Fibroblast of lung (primary cell): ENCODE results near the gene ZNF544. TPM values are rescaled to one million over a fixed set of nuclear protein-coding genes. Genes with fewer than 3 reads are reported as not detected.

Source experiments
- DNase-seq, 2 donors: peaks; one replicate each; pipeline versions ENCODE4 v3.0.0 to v3.0.0-alpha.2; 2010; ENCODE audit warnings: low read depth in 2 of 2
- H2AFZ ChIP-seq: 2 replicates; pipeline ENCODE4 v1.5.1; 2012; ENCODE audit warnings: low read length, control low read depth, inconsistent platforms
- H3K27ac ChIP-seq: 2 replicates; pipeline ENCODE4 v1.5.1; 2011; ENCODE audit warnings: low read length, control low read depth; ENCODE audit not compliant: insufficient read depth
- H3K27me3 ChIP-seq: 2 replicates; pipeline ENCODE4 v1.5.1; 2011; ENCODE audit warnings: mild to moderate bottlenecking, low read length; ENCODE audit not compliant: control insufficient read depth, insufficient read depth
- H3K36me3 ChIP-seq: 2 replicates; pipeline ENCODE4 v1.5.1; 2011; ENCODE audit warnings: low read length; ENCODE audit not compliant: control insufficient read depth, insufficient read depth
- H3K4me1 ChIP-seq: 2 replicates; pipeline ENCODE4 v1.5.1; 2011; ENCODE audit warnings: low read length; ENCODE audit not compliant: control insufficient read depth, insufficient read depth; ENCODE audit errors: extremely low read depth
- H3K4me2 ChIP-seq: 2 replicates; pipeline ENCODE4 v1.5.1; 2011; ENCODE audit warnings: low read length, control low read depth; ENCODE audit not compliant: insufficient read depth; ENCODE audit errors: extremely low read depth
- H3K4me3 ChIP-seq, 4 experiments: fragments of 200-600 bp in 1 of 4; sonication (generic) in 1 of 4; replicated peaks in 1 of 4; 2 replicates each; pipeline ENCODE4 v1.5.1; 2011 to 2016; ENCODE audit warnings: low read length in 4 of 4, low read depth in 3 of 4, mild to moderate bottlenecking in 3 of 4, control low read depth in 2 of 4, inconsistent platforms in 1 of 4, mixed read lengths in 1 of 4; ENCODE audit not compliant: insufficient read depth in 1 of 4; ENCODE audit errors: control extremely low read depth in 1 of 4
- H3K79me2 ChIP-seq: 2 replicates; pipeline ENCODE4 v1.5.1; 2012; ENCODE audit warnings: mild to moderate bottlenecking, low read length, inconsistent platforms; ENCODE audit not compliant: control insufficient read depth, insufficient read depth
- H3K9ac ChIP-seq: 2 replicates; pipeline ENCODE4 v1.5.1; 2011; ENCODE audit warnings: mild to moderate bottlenecking, low read length, control low read depth; ENCODE audit not compliant: insufficient read depth
- H3K9me3 ChIP-seq: 2 replicates; pipeline ENCODE4 v1.5.1; 2012; ENCODE audit warnings: low read depth, low read length; ENCODE audit not compliant: control insufficient read depth, insufficient read depth
- H4K20me1 ChIP-seq: 2 replicates; pipeline ENCODE4 v1.5.1; 2011; ENCODE audit warnings: low read length; ENCODE audit not compliant: control insufficient read depth, insufficient read depth; ENCODE audit errors: extremely low read depth
- EZH2 ChIP-seq: IDR thresholded peaks from 2 replicates; pipeline ENCODE4 v1.5.1; 2012; ENCODE audit warnings: low read length, control low read depth, mild to moderate bottlenecking; ENCODE audit errors: missing control alignments
- polyA plus RNA-seq, 2 donors: library from polyadenylated mRNA; depleted of rRNA in 1 of 2; stranded (reverse) in 1 of 2; unstranded in 1 of 2; fragments of >200 nt; gene quantifications; 2 replicates each; pipeline ENCODE4 v1.2.1, GENCODE V29; 2011 to 2012; ENCODE audit warnings: missing spikeins in 1 of 2
- total RNA-seq: library from RNA; depleted of rRNA; stranded (reverse); fragments of >200 nt; gene quantifications from 2 replicates; pipeline ENCODE4 v1.2.1, GENCODE V29; 2014
- TF ChIP-seq, protein P1 (sequence below), 2 donors: IDR thresholded peaks in 1 of 2; conservative IDR thresholded peaks in 1 of 2; 1 replicate in 1 of 2; 2 replicates in 1 of 2; pipeline ENCODE4 v1.5.1; 2011 to 2012; ENCODE audit warnings: low read length in 2 of 2, control low read depth in 1 of 2, inconsistent platforms in 1 of 2, low read depth in 1 of 2, mild to moderate bottlenecking in 1 of 2

The ZNF544 gene
- total and polyA plus RNA-seq, 2 donors (not counting 1 experiment from before 2014, with no cell fraction given): 17.6 to 40.8 TPM

DNA sequence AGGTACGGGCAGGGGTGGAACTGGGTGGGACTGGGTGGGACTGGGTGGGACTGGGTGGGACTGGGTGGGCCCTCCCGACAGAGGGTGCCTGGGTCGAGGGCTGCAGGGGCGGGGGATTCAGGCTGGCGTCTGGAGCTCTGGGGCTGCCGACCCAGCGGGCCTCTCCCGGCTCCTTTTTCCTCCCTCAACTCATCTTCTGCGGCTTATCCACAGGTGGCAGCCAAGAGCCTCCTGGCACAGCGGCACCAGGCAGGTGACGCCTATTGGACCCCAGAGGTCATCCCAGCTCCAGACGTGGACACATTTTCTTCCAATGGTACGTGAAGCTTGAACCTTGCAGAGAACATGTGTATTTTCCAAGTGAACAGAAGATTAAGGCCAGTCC lies 533 bp downstream of the ZNF544 start:
- Histone ChIP-seq H3K9me3 (no peaks in the 10 kb centered on the region), H3K36me3 (peaks cover 13% of the 10 kb centered on the region), H3K4me3 (peak overlapping the region; percentile 72 to 84 (median 76)), H3K27me3 (no peaks in the 10 kb centered on the region), H3K4me2 (peak overlapping the region; percentile 98), H4K20me1 (no peaks in the 10 kb centered on the region), H3K79me2 (no peaks in the 10 kb centered on the region), H3K9ac (no peak overlapping the region), H2AFZ (peak overlapping the region; percentile 88), H3K4me1 (peaks cover 3% of the 10 kb centered on the region), H3K27ac (peak overlapping the region; percentile 70)
- TF ChIP-seq EZH2: no peak
- TF ChIP-seq, protein P1, sequence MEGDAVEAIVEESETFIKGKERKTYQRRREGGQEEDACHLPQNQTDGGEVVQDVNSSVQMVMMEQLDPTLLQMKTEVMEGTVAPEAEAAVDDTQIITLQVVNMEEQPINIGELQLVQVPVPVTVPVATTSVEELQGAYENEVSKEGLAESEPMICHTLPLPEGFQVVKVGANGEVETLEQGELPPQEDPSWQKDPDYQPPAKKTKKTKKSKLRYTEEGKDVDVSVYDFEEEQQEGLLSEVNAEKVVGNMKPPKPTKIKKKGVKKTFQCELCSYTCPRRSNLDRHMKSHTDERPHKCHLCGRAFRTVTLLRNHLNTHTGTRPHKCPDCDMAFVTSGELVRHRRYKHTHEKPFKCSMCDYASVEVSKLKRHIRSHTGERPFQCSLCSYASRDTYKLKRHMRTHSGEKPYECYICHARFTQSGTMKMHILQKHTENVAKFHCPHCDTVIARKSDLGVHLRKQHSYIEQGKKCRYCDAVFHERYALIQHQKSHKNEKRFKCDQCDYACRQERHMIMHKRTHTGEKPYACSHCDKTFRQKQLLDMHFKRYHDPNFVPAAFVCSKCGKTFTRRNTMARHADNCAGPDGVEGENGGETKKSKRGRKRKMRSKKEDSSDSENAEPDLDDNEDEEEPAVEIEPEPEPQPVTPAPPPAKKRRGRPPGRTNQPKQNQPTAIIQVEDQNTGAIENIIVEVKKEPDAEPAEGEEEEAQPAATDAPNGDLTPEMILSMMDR (conservative IDR thresholded peaks at IDR 0.05 in 1 of 2, IDR thresholded peaks at IDR 0.05 in 1 of 2; ENCODE audit: low read depth in 1 of 2, low read length in 2 of 2): peak in 1 of 2 donors; percentile 39
- DNase-seq: peak; percentile 25 to 34

DNA sequence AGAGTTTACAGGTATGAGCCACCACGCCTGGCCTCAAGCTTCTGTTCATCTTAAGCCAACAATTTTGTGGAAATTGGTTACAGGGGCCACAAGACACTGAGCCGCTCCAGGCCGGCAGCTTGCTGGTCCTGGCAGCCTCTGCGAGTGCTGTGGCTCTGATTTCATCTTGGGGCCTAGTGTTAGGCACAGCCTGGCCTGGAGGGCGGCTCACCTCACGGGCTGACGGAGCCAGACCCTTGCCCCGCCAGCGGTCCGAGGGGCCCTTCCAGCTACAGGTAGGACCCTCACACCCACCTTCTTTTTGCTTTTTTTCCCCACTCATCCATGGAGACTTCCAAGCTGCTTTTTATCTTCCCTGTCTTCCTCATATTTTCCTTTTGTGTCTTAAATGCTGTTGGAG lies 8.6 kb downstream of the ZNF544 start:
- TF ChIP-seq, protein P1 (conservative IDR thresholded peaks at IDR 0.05 in 1 of 2, IDR thresholded peaks at IDR 0.05 in 1 of 2; ENCODE audit: low read depth in 1 of 2, low read length in 2 of 2): no peak
- no peak for TF ChIP-seq EZH2
- Histone ChIP-seq H3K79me2 (no peaks in the 10 kb centered on the region), H3K4me2 (no peak overlapping the region), H3K27me3 (no peaks in the 10 kb centered on the region), H3K27ac (no peak overlapping the region), H3K9me3 (no peaks in the 10 kb centered on the region), H3K9ac (no peak overlapping the region), H2AFZ (no peak overlapping the region), H4K20me1 (no peaks in the 10 kb centered on the region), H3K36me3 (peaks cover 7% of the 10 kb centered on the region), H3K4me1 (no peaks in the 10 kb centered on the region), H3K4me3 (no peak overlapping the region)
- no peak for DNase-seq

DNA sequence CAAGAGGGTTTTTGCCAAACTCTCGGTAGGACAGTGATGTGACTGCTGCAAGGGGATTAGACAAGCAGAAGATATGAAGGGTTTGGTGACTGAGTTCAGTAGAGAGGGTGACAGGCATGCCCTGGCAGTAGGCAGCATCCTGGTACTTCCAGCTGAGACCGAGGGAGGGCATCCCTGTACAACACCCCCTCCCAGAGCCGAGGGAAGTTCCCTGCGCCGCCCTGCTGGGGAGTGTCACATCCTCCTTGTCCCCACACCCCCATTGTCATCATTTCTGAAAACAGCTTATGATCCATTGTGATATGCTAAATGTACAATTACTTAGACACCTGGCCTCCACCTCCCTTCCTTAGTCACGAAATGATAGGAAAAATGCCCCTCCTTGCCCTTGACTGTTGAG lies 14.6 kb downstream of the ZNF544 start:
- no peaks in the 10 kb centered on the region for H3K4me1 ChIP-seq
- H3K4me2 ChIP-seq: no peak overlapping the region
- H3K27me3 ChIP-seq: no peaks in the 10 kb centered on the region
- no peak overlapping the region for H2AFZ ChIP-seq
- H3K4me3 ChIP-seq: no peak overlapping the region
- H3K27ac ChIP-seq: no peak overlapping the region
- no peaks in the 10 kb centered on the region for H4K20me1 ChIP-seq
- TF ChIP-seq EZH2: no peak
- TF ChIP-seq, protein P1 (conservative IDR thresholded peaks at IDR 0.05 in 1 of 2, IDR thresholded peaks at IDR 0.05 in 1 of 2; ENCODE audit: low read depth in 1 of 2, low read length in 2 of 2): no peak
- DNase-seq: no peak
- H3K9me3 ChIP-seq: peaks cover 2% of the 10 kb centered on the region
- peaks cover 24% of the 10 kb centered on the region for H3K36me3 ChIP-seq
- no peak overlapping the region for H3K9ac ChIP-seq
- no peaks in the 10 kb centered on the region for H3K79me2 ChIP-seq
